H1 (cell line): Measurements from ENCODE around the gene LRRC49. TPM values are rescaled to one million over a fixed set of nuclear protein-coding genes. Genes with fewer than 3 reads are reported as not detected.

ENCODE experiments used
- CTCF ChIA-PET: fragments of 300-600 bp; sonication (Branson Sonifier 250); formaldehyde crosslinking; loops from one replicate; lab custom pipeline; 2021; ENCODE audit not compliant: partially characterized antibody; lab: Charles Lee
- POLR2A ChIA-PET: fragments of 300-600 bp; sonication (Branson Sonifier 250); formaldehyde crosslinking; loops from one replicate; lab custom pipeline; 2021; ENCODE audit warnings: inconsistent platforms; ENCODE audit not compliant: partially characterized antibody; lab: Charles Lee
- DNase-seq, 2 experiments: peaks; one replicate each; pipeline versions ENCODE4 v3.0.0 to v3.0.0-alpha.2; 2010 to 2022; ENCODE audit warnings: low spot score in 2 of 2, low read depth in 1 of 2, mixed read lengths in 1 of 2
- FAIRE-seq: peaks from 2 replicates; lab custom pipeline; 2011; peaks lifted over from hg19 to GRCh38; lab: Jason Lieb, UNC
- H2AFZ ChIP-seq: 2 replicates; pipeline ENCODE4 v1.8.1; 2012; ENCODE audit warnings: low read length, inconsistent platforms
- H2AK5ac ChIP-seq: 2 replicates; pipeline ENCODE4 v1.6.1; 2013; ENCODE audit warnings: low read depth, low read length
- H2BK120ac ChIP-seq: replicated peaks from 2 replicates; pipeline ENCODE3; 2013; ENCODE audit warnings: low read depth, low read length, inconsistent platforms
- H2BK12ac ChIP-seq: 2 replicates; pipeline ENCODE4 v1.6.1; 2013; ENCODE audit warnings: low read depth, low read length
- H2BK15ac ChIP-seq: 2 replicates; pipeline ENCODE4 v1.6.1; 2013; ENCODE audit warnings: low read length
- H2BK20ac ChIP-seq: 2 replicates; pipeline ENCODE4 v1.6.1; 2013; ENCODE audit warnings: low read length
- H2BK5ac ChIP-seq: 2 replicates; pipeline ENCODE4 v1.6.1; 2013; ENCODE audit warnings: low read depth, low read length
- H3K14ac ChIP-seq: 2 replicates; pipeline ENCODE4 v1.6.1; 2013; ENCODE audit warnings: inconsistent platforms; ENCODE audit not compliant: insufficient read length
- H3K18ac ChIP-seq: 2 replicates; pipeline ENCODE4 v1.6.1; 2013; ENCODE audit warnings: low read length; ENCODE audit errors: extremely low read depth
- H3K23ac ChIP-seq: 2 replicates; pipeline ENCODE4 v1.6.1; 2013; ENCODE audit warnings: inconsistent platforms; ENCODE audit not compliant: insufficient read length
- H3K23me2 ChIP-seq: 2 replicates; pipeline ENCODE4 v1.6.1; 2013; ENCODE audit warnings: low read depth, low read length
- H3K27ac ChIP-seq: 2 replicates; pipeline ENCODE4 v1.6.1; 2011; ENCODE audit warnings: low read depth, low read length, inconsistent platforms
- H3K27me3 ChIP-seq, 4 experiments: replicated peaks in 1 of 4; 1 replicate in 1 of 4; 2 replicates in 3 of 4; pipeline versions ENCODE4 v1.6.1 to v1.8.1; 2011 to 2013; ENCODE audit warnings: low read length in 3 of 4, mild to moderate bottlenecking in 3 of 4, inconsistent platforms in 2 of 4, mixed read lengths in 2 of 4, moderate library complexity in 1 of 4; ENCODE audit not compliant: control insufficient read depth in 3 of 4, insufficient read depth in 3 of 4; ENCODE audit errors: extremely low read depth in 1 of 4
- H3K36me3 ChIP-seq, 4 experiments: 2 replicates each; pipeline versions ENCODE4 v1.6.1 to v1.8.1; 2011 to 2013; ENCODE audit warnings: mild to moderate bottlenecking in 4 of 4, low read length in 3 of 4, moderate library complexity in 2 of 4, control low read depth in 1 of 4, inconsistent platforms in 1 of 4; ENCODE audit not compliant: insufficient read depth in 4 of 4, control insufficient read depth in 2 of 4
- H3K4ac ChIP-seq: replicated peaks from 2 replicates; pipeline ENCODE3; 2013; ENCODE audit warnings: low read length, low read depth, mixed read lengths, inconsistent platforms; ENCODE audit not compliant: insufficient read length
- H3K4me1 ChIP-seq, 4 experiments: replicated peaks in 1 of 4; 1 replicate in 1 of 4; 2 replicates in 3 of 4; pipeline versions ENCODE4 v1.6.1 to v1.8.1; 2011 to 2013; ENCODE audit warnings: low read length in 3 of 4, inconsistent platforms in 2 of 4, mixed read lengths in 1 of 4; ENCODE audit not compliant: insufficient read depth in 4 of 4, control insufficient read depth in 3 of 4
- H3K4me2 ChIP-seq, 2 experiments: 2 replicates each; pipeline versions ENCODE4 v1.6.1 to v1.8.1; 2011 to 2013; ENCODE audit warnings: low read depth in 2 of 2, low read length in 2 of 2, control low read depth in 1 of 2, inconsistent platforms in 1 of 2, mild to moderate bottlenecking in 1 of 2; ENCODE audit not compliant: insufficient read depth in 1 of 2
- H3K4me3 ChIP-seq, 4 experiments: fragments of 200-600, 300-600 bp in 1 of 4; sonication (generic), shearing (Covaris generic), sonication (Bioruptor Twin) in 1 of 4; 2 replicates each; pipeline versions ENCODE4 v1.5.1 to v1.8.1; 2011 to 2016; ENCODE audit warnings: low read length in 4 of 4, low read depth in 3 of 4, control low read depth in 2 of 4, inconsistent platforms in 2 of 4, mild to moderate bottlenecking in 2 of 4, mixed read lengths in 1 of 4, moderate library complexity in 1 of 4; ENCODE audit not compliant: insufficient read depth in 2 of 4; ENCODE audit errors: extremely low read depth in 1 of 4
- H3K56ac ChIP-seq: replicated peaks from 2 replicates; pipeline ENCODE3; 2013; ENCODE audit warnings: low read depth, mild to moderate bottlenecking, mixed read lengths, low read length, inconsistent platforms; ENCODE audit not compliant: insufficient read length
- H3K79me1 ChIP-seq: 2 replicates; pipeline ENCODE4 v1.6.1; 2013; ENCODE audit warnings: low read depth, low read length, control low read depth
- H3K79me2 ChIP-seq, 2 experiments: 2 replicates each; pipeline versions ENCODE4 v1.6.1 to v1.8.1; 2012 to 2013; ENCODE audit warnings: low read length in 2 of 2, mild to moderate bottlenecking in 2 of 2, inconsistent platforms in 1 of 2; ENCODE audit not compliant: insufficient read depth in 2 of 2, control insufficient read depth in 1 of 2
- H3K9ac ChIP-seq, 4 experiments: replicated peaks in 1 of 4; 1 replicate in 1 of 4; 2 replicates in 3 of 4; pipeline versions ENCODE4 v1.6.1 to v1.8.1; 2011 to 2013; ENCODE audit warnings: low read depth in 3 of 4, low read length in 3 of 4, control low read depth in 2 of 4, mild to moderate bottlenecking in 2 of 4, moderate library complexity in 2 of 4, inconsistent platforms in 1 of 4; ENCODE audit errors: extremely low read depth in 1 of 4
- H3K9me3 ChIP-seq, 2 experiments: 2 replicates each; pipeline versions ENCODE4 v1.6.1 to v1.8.1; 2012 to 2013; ENCODE audit warnings: mild to moderate bottlenecking in 2 of 2, moderate library complexity in 2 of 2, control low read depth in 1 of 2, inconsistent platforms in 1 of 2, low read depth in 1 of 2, low read length in 1 of 2, mixed read lengths in 1 of 2; ENCODE audit not compliant: insufficient read depth in 2 of 2
- H4K20me1 ChIP-seq, 2 experiments: replicated peaks in 1 of 2; 2 replicates each; pipeline versions ENCODE3 to v1.8.1; 2011 to 2013; ENCODE audit warnings: inconsistent platforms in 2 of 2, low read length in 2 of 2, mild to moderate bottlenecking in 1 of 2; ENCODE audit not compliant: insufficient read depth in 2 of 2, control insufficient read depth in 1 of 2
- H4K5ac ChIP-seq: 2 replicates; pipeline ENCODE4 v1.6.1; 2013; ENCODE audit warnings: low read length, low read depth, mixed read lengths, inconsistent platforms; ENCODE audit not compliant: insufficient read length
- H4K8ac ChIP-seq: 2 replicates; pipeline ENCODE4 v1.8.0; 2013; ENCODE audit warnings: mild to moderate bottlenecking, moderate library complexity, low read length, inconsistent platforms; ENCODE audit not compliant: insufficient read depth; ENCODE audit errors: extremely low read depth
- H4K91ac ChIP-seq: replicated peaks from 2 replicates; pipeline ENCODE3; 2013; ENCODE audit warnings: low read length, mixed read lengths, inconsistent platforms; ENCODE audit not compliant: insufficient read length
- CHD1 ChIP-seq: IDR thresholded peaks from 2 replicates; pipeline ENCODE4 v1.6.1; 2012; ENCODE audit warnings: low read depth, low read length, improper control_type of control experiment
- EP300 ChIP-seq, 2 experiments: IDR thresholded peaks; 1 replicate in 1 of 2; 2 replicates in 1 of 2; pipeline ENCODE4 v1.6.1; 2011 to 2012; ENCODE audit warnings: low read depth in 2 of 2, low read length in 2 of 2, mild to moderate bottlenecking in 2 of 2, borderline replicate concordance in 1 of 2, inconsistent platforms in 1 of 2, moderate library complexity in 1 of 2
- FOSL1 ChIP-seq: IDR thresholded peaks from 2 replicates; pipeline ENCODE4 v1.6.1; 2011; ENCODE audit warnings: mild to moderate bottlenecking, low read depth, low read length, moderate library complexity; ENCODE audit not compliant: insufficient read depth
- GABPA ChIP-seq: IDR thresholded peaks from 2 replicates; pipeline ENCODE4 v1.6.1; 2011; ENCODE audit warnings: mild to moderate bottlenecking, low read length, moderate library complexity, borderline replicate concordance; ENCODE audit not compliant: insufficient read depth
- HDAC6 ChIP-seq: IDR thresholded peaks from one replicate; pipeline ENCODE4 v1.7.1; 2012; ENCODE audit warnings: low read depth, mild to moderate bottlenecking, inconsistent platforms, low read length, moderate library complexity
- JUN ChIP-seq: IDR thresholded peaks from 2 replicates; pipeline ENCODE4 v1.6.1; 2011; ENCODE audit warnings: low read depth, mild to moderate bottlenecking, improper control_type of control experiment, low read length
- KDM4A ChIP-seq: IDR thresholded peaks from one replicate; pipeline ENCODE4 v1.7.1; 2012; ENCODE audit warnings: low read depth, mild to moderate bottlenecking, moderate library complexity, low read length, inconsistent platforms; ENCODE audit not compliant: severe bottlenecking
- POLR2A ChIP-seq, 2 experiments: IDR thresholded peaks; 1 replicate in 1 of 2; 2 replicates in 1 of 2; pipeline ENCODE4 v1.6.1; 2011; ENCODE audit warnings: low read depth in 2 of 2, low read length in 2 of 2, mild to moderate bottlenecking in 2 of 2; ENCODE audit errors: control extremely low read depth in 1 of 2
- SIN3A ChIP-seq, 2 experiments: IDR thresholded peaks in 1 of 2; conservative IDR thresholded peaks in 1 of 2; 2 replicates each; pipeline ENCODE4 v1.6.1; 2011 to 2012; ENCODE audit warnings: low read length in 2 of 2, improper control_type of control experiment in 1 of 2, low read depth in 1 of 2, mild to moderate bottlenecking in 1 of 2
- WGBS, 2 experiments: shearing (Covaris generic) in 1 of 2; methylation state at CpG; one replicate each; pipeline versions ENCODE4 v1.1.6 to v1.1.7; 2013 to 2015; ENCODE audit warnings: low lambda C conversion rate in 2 of 2, mixed read lengths in 2 of 2, inconsistent platforms in 1 of 2, low coverage in 1 of 2, missing lambda C conversion rate in 1 of 2; ENCODE audit not compliant: insufficient replicate concordance in 2 of 2, insufficient coverage in 1 of 2, insufficient read length in 1 of 2; ENCODE audit errors: extremely low coverage in 1 of 2, missing lambda C conversion rate in 1 of 2; 5-methylcytosine and 5-hydroxymethylcytosine counted together
- polyA plus RNA-seq, 7 experiments: library from polyadenylated mRNA; depleted of rRNA in 3 of 7; stranded (reverse) in 5 of 7; unstranded in 2 of 7; fragments of >200 nt in 5 of 7; fragments of 200-250 nt in 2 of 7; gene quantifications; 1 replicate in 5 of 7; 2 replicates in 1 of 7; 4 replicates in 1 of 7; pipeline versions ENCODE4 v1.2.1 to v1.2.3, GENCODE V29; 2011 to 2013; ENCODE audit warnings: missing spikeins in 2 of 7, mixed read lengths in 2 of 7
- total RNA-seq: library from RNA; stranded (reverse); fragmentation: NEBNext Ultra II Directional; extraction: Animal tissue kit (Norgen Biotek cat#: 25700); gene quantifications from 2 replicates; pipeline ENCODE4 v1.2.1, GENCODE V29; 2021

LRRC49 gene
- total and polyA plus RNA-seq, 2 of the 8 experiments (the other 6 are each of a cell fraction or from before 2014, with no cell fraction given), result 5.0 to 10.4 TPM

- Histone ChIP-seq H3K27ac (no peak overlapping the region), H3K79me1 (no peaks in the 10 kb centered on the region), H4K5ac (no peak overlapping the region), H3K14ac (no peak overlapping the region), H2BK5ac (no peak overlapping the region), H3K18ac (no peak overlapping the region), H2BK15ac (no peak overlapping the region), H3K4me1 (no peaks in the 10 kb centered on the region), H2AFZ (no peak overlapping the region), H2BK120ac (no peak overlapping the region), H4K8ac (no peak overlapping the region), H3K79me2 (no peaks in the 10 kb centered on the region), H3K9me3 (no peaks in the 10 kb centered on the region), H3K36me3 (no peaks in the 10 kb centered on the region), H2AK5ac (no peak overlapping the region), H3K4me2 (no peak overlapping the region), H3K23ac (no peak overlapping the region), H3K27me3 (no peaks in the 10 kb centered on the region), H4K20me1 (no peaks in the 10 kb centered on the region), H4K91ac (no peak overlapping the region), H3K9ac (no peak overlapping the region), H3K4ac (no peak overlapping the region), H3K23me2 (no peaks in the 10 kb centered on the region), H2BK12ac (no peak overlapping the region), H2BK20ac (no peak overlapping the region), H3K56ac (no peak overlapping the region), H3K4me3 (no peak overlapping the region)
- FAIRE-seq (no peak), DNase-seq (no peak)
- CTCF ChIA-PET, result interaction anchor here (0.5 to 1.5 kb wide), 5 partner anchors 10 to 317 kb away, joined by 3 to 5 read pairs (median 3); no protein-coding TSS in a partner anchor
- POLR2A ChIA-PET, result no interaction called here
- TF ChIP-seq CHD1 (no peak), JUN (no peak), EP300 (IDR thresholded peaks at IDR 0.05; ENCODE audit: borderline replicate concordance in 1 of 2, low read depth in 2 of 2, low read length in 2 of 2) (no peak), SIN3A (conservative IDR thresholded peaks at IDR 0.05 in 1 of 2, IDR thresholded peaks at IDR 0.05 in 1 of 2; ENCODE audit: low read depth in 1 of 2, low read length in 2 of 2) (no peak), KDM4A (no peak), GABPA (no peak), POLR2A (IDR thresholded peaks at IDR 0.05; ENCODE audit: control extremely low read depth in 1 of 2, low read depth in 2 of 2, low read length in 2 of 2) (no peak), FOSL1 (no peak), HDAC6 (no peak)
- WGBS, 2 experiments, result 93% methylated on average over 2 of the region's 2 CpGs; no CpG with 5 or more reads in 1 of the 2 experiments
Observed at GRCh38 chr15:70879401-70879800, 13.2 kb upstream of the LRRC49 start.
